Liver (tissue), 3 donors: Measurements from ENCODE around the gene RERE.

Experiments
- GABPA ChIP-seq, 2 donors: IDR thresholded peaks in 1 of 2; conservative IDR thresholded peaks in 1 of 2; 2 replicates each; pipeline ENCODE4 v1.6.1; 2016; ENCODE audit warnings: antibody characterized with exemption in 2 of 2, mild to moderate bottlenecking in 1 of 2, moderate library complexity in 1 of 2
- JUND ChIP-seq, 2 donors: IDR thresholded peaks; 2 replicates each; pipeline ENCODE4 v1.6.1; 2016; ENCODE audit warnings: antibody characterized with exemption in 2 of 2
- RAD21 ChIP-seq, 2 donors: IDR thresholded peaks; 2 replicates each; pipeline ENCODE4 v1.6.1; 2016; ENCODE audit warnings: antibody characterized with exemption in 2 of 2, mild to moderate bottlenecking in 2 of 2
- SP1 ChIP-seq: IDR thresholded peaks from 2 replicates; pipeline ENCODE4 v1.6.1; 2018; ENCODE audit warnings: antibody characterized with exemption, mild to moderate bottlenecking
- TAF1 ChIP-seq: conservative IDR thresholded peaks from 2 replicates; pipeline ENCODE4 v1.6.1; 2016; ENCODE audit warnings: antibody characterized with exemption, mild to moderate bottlenecking
- YY1 ChIP-seq: IDR thresholded peaks from 2 replicates; pipeline ENCODE4 v1.6.1; 2016; ENCODE audit warnings: antibody characterized with exemption, mild to moderate bottlenecking
- TF ChIP-seq, protein P1 (sequence below): fragments of 150-350 bp; IDR thresholded peaks from 2 replicates; pipeline ENCODE4 v1.5.1; 2017; ENCODE audit warnings: improper control_type of control experiment, low read depth, low read length; ENCODE audit not compliant: missing input control
- TF ChIP-seq, protein P2 (sequence below): IDR thresholded peaks from 2 replicates; pipeline ENCODE4 v1.6.1; 2016; ENCODE audit warnings: antibody characterized with exemption
- TF ChIP-seq, protein P3 (sequence below): IDR thresholded peaks from 2 replicates; pipeline ENCODE4 v1.6.1; 2016; ENCODE audit warnings: antibody characterized with exemption, mild to moderate bottlenecking
- donor health status: healthy.
- donor health status: healthy.

DNA sequence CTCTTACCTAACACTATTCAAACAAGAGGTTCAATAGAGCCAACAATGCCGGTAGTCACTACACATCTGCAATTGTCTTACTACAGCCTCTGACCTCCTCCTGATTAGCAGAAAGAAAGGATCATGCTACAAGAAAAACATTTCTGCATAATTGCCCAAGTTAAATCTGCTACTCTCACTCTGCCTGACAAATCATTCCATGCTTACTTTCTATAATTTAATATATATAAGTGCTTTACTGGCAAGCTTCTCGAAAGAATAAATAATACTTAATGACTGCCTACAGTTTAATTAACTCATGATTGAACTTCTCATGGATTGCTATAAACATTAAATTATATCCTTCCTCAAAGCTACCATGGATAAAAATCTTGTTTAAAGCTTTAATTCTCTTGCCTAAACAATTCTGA, 343.5 kb downstream of the RERE start:
- TF ChIP-seq TAF1 (no peak), GABPA (IDR thresholded peaks at IDR 0.05 in 1 of 2, conservative IDR thresholded peaks at IDR 0.05 in 1 of 2) (no peak), YY1 (no peak), JUND (IDR thresholded peaks at IDR 0.05) (no peak), SP1 (no peak), RAD21 (IDR thresholded peaks at IDR 0.05) (no peak)
- TF ChIP-seq, protein P1, sequence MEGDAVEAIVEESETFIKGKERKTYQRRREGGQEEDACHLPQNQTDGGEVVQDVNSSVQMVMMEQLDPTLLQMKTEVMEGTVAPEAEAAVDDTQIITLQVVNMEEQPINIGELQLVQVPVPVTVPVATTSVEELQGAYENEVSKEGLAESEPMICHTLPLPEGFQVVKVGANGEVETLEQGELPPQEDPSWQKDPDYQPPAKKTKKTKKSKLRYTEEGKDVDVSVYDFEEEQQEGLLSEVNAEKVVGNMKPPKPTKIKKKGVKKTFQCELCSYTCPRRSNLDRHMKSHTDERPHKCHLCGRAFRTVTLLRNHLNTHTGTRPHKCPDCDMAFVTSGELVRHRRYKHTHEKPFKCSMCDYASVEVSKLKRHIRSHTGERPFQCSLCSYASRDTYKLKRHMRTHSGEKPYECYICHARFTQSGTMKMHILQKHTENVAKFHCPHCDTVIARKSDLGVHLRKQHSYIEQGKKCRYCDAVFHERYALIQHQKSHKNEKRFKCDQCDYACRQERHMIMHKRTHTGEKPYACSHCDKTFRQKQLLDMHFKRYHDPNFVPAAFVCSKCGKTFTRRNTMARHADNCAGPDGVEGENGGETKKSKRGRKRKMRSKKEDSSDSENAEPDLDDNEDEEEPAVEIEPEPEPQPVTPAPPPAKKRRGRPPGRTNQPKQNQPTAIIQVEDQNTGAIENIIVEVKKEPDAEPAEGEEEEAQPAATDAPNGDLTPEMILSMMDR: no peak
- TF ChIP-seq, protein P2, sequence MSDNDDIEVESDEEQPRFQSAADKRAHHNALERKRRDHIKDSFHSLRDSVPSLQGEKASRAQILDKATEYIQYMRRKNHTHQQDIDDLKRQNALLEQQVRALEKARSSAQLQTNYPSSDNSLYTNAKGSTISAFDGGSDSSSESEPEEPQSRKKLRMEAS: no peak
- TF ChIP-seq, protein P3, sequence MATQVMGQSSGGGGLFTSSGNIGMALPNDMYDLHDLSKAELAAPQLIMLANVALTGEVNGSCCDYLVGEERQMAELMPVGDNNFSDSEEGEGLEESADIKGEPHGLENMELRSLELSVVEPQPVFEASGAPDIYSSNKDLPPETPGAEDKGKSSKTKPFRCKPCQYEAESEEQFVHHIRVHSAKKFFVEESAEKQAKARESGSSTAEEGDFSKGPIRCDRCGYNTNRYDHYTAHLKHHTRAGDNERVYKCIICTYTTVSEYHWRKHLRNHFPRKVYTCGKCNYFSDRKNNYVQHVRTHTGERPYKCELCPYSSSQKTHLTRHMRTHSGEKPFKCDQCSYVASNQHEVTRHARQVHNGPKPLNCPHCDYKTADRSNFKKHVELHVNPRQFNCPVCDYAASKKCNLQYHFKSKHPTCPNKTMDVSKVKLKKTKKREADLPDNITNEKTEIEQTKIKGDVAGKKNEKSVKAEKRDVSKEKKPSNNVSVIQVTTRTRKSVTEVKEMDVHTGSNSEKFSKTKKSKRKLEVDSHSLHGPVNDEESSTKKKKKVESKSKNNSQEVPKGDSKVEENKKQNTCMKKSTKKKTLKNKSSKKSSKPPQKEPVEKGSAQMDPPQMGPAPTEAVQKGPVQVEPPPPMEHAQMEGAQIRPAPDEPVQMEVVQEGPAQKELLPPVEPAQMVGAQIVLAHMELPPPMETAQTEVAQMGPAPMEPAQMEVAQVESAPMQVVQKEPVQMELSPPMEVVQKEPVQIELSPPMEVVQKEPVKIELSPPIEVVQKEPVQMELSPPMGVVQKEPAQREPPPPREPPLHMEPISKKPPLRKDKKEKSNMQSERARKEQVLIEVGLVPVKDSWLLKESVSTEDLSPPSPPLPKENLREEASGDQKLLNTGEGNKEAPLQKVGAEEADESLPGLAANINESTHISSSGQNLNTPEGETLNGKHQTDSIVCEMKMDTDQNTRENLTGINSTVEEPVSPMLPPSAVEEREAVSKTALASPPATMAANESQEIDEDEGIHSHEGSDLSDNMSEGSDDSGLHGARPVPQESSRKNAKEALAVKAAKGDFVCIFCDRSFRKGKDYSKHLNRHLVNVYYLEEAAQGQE: no peak
